ENCODE results near the gene CBX5. TPM values are rescaled to one million over a fixed set of nuclear protein-coding genes. Genes with fewer than 3 reads are reported as not detected.
"Not testable (repeated sequence)": the region's sequence is repeated elsewhere in the genome, so short reads cannot be mapped to it uniquely, and the experiment has no call there.

CBX5 gene
- total RNA-seq, 1 donor from 2014 or later = 36.4 TPM

DNA sequence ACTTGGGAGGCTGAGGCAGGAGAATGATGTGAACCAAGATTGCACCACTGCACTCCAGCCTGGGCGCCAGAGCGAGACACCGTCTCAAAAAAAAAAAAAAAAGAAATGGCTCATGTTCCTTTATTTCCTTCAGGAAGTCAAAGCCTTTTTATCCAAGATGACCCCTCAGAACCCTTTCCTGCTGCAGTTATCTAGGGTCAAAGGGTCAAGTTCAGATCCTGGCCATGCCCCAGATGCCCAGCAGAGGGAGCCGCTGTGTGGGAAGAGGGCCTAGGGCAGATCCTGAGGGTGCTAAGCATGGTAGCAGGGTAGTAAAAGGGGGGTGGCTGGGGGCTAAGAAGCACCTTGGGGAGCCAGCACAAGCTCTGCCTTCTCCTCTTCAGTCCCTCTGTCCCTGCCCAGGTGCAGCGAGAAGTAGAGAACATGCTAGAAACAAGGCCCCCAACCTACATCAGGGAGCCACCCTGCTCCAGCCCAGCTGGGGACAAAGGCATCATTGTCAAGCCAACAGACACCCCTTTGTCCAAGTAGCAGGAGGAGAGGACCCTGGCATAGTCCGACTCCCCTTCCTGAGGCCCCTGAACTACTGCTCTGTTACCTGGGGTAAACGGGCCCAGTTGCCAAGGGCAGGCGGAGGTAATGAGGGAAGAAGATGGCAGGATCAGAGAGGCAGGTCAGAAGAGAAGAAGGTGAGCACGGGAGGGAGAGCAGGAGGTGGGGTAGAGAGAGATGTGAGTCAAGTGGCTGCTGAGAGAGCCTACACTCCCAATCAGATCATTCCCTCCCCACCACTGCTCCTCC is 14.4 kb upstream of the CBX5 start:
- DNase-seq (ENCODE audit: low read depth, low spot score) = no peak

DNA sequence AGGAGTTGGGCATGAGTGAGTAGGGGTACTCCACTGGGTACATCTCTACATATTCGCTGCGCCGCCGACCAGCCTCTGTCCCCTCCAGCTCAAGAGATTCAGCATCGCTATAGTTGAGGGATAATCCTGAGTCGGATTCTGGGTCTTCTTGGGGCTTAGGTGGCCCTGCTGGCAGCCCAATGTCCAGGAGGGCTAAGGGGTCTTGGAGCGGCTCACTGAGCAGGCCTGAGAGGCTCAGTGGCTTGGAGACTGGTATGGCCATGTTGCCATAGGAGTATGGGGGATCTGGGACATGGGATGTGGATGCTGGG is 13.0 kb upstream of the CBX5 start:
- no peak for DNase-seq (ENCODE audit: low read depth, low spot score)

GRCh38 chr12:54292083-54292930 is 12.4 kb upstream of the CBX5 start:
- no peak for DNase-seq (ENCODE audit: low read depth, low spot score)

DNA sequence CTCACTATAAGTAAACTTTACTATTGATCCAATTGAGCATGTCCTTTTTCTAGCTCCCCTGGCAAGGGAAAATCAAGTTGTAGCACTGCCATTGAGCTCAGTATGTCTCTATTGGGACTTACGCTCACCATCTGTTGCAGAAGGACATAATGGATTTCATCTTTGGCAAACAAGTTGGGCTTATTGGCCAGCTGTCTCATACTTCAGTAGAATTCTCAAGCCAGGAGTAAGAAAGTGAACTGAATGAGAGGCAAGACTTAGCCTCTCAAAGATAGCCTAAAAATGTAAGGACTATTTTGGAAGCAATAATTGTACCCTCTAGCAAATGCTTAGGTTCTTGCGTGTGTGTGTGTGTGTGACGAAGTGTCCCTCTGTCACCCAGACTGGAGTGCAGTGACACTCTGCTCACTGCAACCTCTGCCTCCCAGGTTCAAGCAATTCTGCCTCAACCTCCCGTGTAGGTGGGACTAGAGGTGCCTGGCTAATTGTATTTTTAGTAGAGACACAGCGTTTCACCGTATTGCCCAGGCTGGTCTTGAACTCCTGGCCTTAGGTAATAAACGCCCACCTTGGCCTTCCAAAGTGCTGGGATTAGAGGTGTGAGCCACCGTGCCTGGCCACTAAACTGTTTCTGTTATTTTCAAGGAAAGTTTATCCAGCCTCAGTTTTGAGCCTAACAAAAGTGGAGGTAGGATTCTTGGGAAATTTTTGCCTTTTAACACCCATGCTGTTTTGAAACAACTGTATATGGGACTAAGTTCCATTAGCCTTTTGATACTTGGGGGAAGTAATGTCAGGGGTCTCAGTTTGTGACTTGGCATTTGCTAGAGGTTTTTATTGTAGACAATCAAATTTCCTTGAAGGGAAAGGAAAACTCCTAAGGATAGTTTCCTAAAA is 7.6 kb upstream of the CBX5 start:
- DNase-seq (ENCODE audit: low read depth, low spot score) = no peak

DNA sequence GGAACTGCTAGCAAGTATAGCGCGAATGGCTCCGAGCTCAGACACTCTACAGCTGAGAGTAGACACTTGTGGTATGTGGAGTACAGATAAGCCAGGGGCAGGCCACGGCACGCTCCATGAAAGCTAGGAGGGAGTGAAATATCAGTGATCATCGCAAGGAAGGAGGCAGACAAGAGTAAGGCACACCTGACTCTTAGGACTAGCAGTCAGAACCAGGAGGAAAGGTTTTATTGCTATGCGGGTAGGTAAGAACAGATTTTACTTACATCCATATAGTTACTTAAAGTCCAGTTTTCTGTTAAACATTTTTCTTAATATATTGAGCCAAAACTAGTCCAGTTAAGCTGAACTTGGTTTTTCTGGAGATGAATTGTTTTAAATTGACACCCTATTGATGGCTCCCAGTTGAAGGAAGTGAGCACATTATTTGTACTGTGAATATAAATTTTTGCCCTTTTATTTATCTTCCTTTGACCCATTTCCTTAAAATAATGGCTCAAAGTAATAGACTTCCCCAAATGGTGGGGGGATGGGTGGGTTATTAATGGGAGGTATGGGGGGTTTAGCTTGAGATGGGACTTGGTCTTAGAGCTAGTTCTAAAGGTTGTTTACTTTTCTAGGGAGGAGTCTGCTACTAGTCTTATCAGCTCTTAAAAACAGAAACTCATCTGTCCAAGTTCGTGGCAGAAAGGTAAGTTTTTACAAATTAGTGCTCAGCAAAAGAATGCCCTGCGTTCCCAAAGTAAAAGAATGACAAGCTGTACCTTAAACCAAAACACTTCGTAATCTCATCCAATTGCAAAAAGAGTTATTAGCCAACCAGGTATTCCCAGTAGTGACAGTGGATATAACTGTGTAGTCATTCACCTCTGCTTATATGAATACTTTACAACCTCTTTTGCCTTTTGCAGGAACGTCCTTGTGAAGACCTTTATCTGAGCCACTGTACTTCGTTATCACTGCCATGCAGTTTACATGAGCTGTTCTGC is 6.4 kb upstream of the CBX5 start:
- DNase-seq (ENCODE audit: low read depth, low spot score) = no peak

GRCh38 chr12:54285150-54286041 is 5.5 kb upstream of the CBX5 start:
- no peak for DNase-seq (ENCODE audit: low read depth, low spot score)

- not testable (repeated sequence) for DNase-seq (ENCODE audit: low read depth, low spot score)
Observed at GRCh38 chr12:54284070-54284780, 4.3 kb upstream of the CBX5 start.

DNA sequence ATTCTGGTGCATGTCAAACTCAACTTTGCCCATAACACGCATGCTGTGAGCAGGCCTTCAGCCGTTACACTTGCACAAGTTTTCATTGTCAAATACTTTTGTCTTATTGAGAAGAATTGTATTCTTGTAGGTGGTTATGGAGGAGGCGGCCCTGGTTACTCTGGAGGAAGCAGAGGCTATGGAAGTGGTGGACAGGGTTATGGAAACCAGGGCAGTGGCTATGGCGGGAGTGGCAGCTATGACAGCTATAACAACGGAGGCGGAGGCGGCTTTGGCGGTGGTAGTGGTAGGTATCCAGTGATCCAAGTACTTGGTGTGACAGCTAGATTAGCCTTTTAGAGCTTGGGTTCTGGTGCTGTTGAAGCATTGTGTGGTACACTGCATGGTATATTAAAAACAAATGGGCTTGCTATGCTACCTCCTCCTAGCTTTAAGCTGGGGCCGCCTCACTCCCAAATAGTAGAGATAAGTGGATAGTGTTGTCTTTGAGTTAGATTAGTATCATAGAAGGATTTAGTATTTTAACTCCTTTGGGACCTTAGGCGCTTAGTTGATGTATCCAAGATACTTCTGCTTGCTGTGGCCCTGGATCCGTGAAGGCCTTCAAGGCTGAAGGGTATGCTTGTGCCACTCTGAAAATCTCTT is 3.1 kb upstream of the CBX5 start:
- DNase-seq (ENCODE audit: low read depth, low spot score) = no peak

GRCh38 chr12:54281694-54282093 is 1.8 kb upstream of the CBX5 start:
- DNase-seq (ENCODE audit: low read depth, low spot score) = not testable (repeated sequence)

GRCh38 chr12:54281261-54281638 is 1.3 kb upstream of the CBX5 start:
- not testable (repeated sequence) for DNase-seq (ENCODE audit: low read depth, low spot score)

DNA sequence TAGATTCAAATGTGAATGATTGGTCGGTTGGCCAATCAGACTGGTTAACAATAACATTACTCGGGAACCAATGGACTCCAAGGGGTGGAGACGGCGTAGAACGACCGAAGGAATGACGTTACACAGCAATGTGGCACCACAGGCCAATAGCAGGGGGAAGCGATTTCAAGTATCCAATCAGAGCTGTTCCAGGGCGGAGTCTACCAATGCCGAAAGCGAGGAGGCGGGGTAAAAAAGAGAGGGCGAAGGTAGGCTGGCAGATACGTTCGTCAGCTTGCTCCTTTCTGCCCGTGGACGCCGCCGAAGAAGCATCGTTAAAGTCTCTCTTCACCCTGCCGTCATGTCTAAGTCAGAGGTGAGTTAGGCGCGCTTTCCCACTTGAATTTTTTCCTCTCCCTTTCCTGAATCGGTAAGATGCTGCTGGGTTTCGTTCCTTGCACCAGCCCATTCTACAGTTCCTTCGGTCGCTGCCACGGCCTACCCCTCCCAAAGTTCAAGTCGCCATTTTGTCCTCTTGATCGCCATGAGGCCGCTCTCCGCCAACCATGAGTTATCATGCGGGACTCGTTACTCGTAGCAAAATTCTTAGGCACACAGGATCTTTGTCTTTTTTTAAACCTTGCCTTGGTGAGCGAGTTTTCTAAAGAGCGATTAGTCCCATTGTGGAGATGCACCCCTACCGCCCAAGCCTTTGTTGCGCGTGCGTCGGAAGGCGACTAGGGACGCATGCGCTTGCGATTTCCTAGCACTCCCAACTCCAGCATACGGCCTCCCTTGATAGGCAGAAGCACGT is 742 bp upstream of the CBX5 start, which contains the start of gene HNRNPA1:
TSS of gene HNRNPA1 (plus strand) at position 259 of the 793 bp plus-strand sequence. CDS start at position 341, 82 bp downstream.
- DNase-seq (ENCODE audit: low read depth, low spot score) = peak; percentile 99

GRCh38 chr12:54279227-54279631 is 693 bp downstream of the CBX5 start:
- DNase-seq (ENCODE audit: low read depth, low spot score) = no peak

DNA sequence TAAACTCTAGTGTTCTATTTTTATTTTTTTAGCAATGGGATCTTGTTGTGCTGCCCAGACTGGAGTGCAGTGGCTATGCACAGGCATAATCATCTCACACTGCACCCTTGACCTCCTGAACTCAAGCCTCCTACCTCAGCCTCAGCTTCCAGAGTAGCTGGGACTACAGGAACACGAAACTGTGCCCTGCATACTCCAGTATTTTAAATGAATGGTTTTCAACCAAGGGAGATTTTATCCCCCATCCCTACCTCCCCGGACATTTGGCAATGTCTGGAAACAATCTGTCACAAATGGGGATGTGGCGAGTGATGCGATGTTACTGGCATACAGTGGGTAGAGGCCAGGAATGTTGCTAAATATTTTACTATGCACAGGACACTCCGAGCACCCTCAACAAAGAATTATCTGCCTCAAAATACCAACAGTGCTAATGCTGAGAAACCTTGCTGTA is 2.1 kb downstream of the CBX5 start:
- no peak for DNase-seq (ENCODE audit: low read depth, low spot score)

- DNase-seq (ENCODE audit: low read depth, low spot score) = no peak
Observed at GRCh38 chr12:54276368-54276767, 3.6 kb downstream of the CBX5 start.

- DNase-seq (ENCODE audit: low read depth, low spot score) = no peak
Observed at GRCh38 chr12:54273981-54274380, 5.9 kb downstream of the CBX5 start.

DNA sequence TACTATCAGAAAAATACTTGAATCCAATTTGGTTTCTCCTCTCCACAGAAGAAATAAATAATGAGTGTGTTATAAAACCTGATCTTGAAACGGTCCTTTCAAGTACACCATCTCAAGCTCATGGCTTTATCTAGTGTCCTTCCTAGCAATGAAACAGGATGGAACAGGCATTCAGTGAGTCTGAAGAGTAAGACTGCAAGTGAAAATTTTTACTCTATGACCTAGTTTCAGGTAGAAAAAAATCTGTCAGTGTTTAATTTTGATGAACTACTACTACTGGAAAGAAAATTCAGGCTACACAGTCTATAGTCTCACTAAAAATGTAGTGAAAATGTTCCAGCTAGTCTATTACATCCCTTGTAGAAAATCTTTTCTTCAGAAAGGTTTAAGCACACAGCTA is 7.7 kb downstream of the CBX5 start:
- no peak for DNase-seq (ENCODE audit: low read depth, low spot score)

GRCh38 chr12:54270345-54270744 is 9.6 kb downstream of the CBX5 start:
- DNase-seq (ENCODE audit: low read depth, low spot score) = no peak
